HEK293T (cell line): ENCODE results near the gene TTC17.
A peak's percentile ranks its signal among the peaks of the same experiment; 100 is the strongest.

Experiments
- CTCF ChIA-PET: fragments of 350-600 bp; formaldehyde crosslinking; extraction: SDS; loops from one replicate; lab custom pipeline; 2021; ENCODE audit warnings: antibody characterized with exemption, inconsistent platforms; lab: Yijun Ruan, JAX
- POLR2A ChIA-PET: fragments of 350-600 bp; formaldehyde crosslinking; extraction: SDS; loops from one replicate; lab custom pipeline; 2020; ENCODE audit warnings: antibody characterized with exemption, inconsistent platforms; lab: Yijun Ruan, JAX
- DNase-seq: peaks from one replicate; pipeline ENCODE4 v3.0.0; 2012; ENCODE audit warnings: mixed read lengths; ENCODE audit errors: extremely low spot score
- ARNT ChIP-seq: fragments of 450-650 bp; IDR thresholded peaks from 2 replicates; pipeline ENCODE4 v1.6.1; 2017; ENCODE audit warnings: mild to moderate bottlenecking
- BHLHE40 ChIP-seq: fragments of 450-650 bp; IDR thresholded peaks from 2 replicates; pipeline ENCODE4 v1.6.1; 2016; ENCODE audit warnings: mild to moderate bottlenecking, moderate library complexity, borderline replicate concordance
- CTBP1 ChIP-seq: fragments of 450-650 bp; IDR thresholded peaks from 2 replicates; pipeline ENCODE4 v1.6.1; 2016; ENCODE audit warnings: borderline replicate concordance
- ELF4 ChIP-seq: fragments of 450-650 bp; IDR thresholded peaks from 2 replicates; pipeline ENCODE4 v1.6.1; 2017; ENCODE audit warnings: antibody characterized with exemption
- FOXA1 ChIP-seq: fragments of 450-650 bp; IDR thresholded peaks from 2 replicates; pipeline ENCODE4 v1.6.1; 2016; ENCODE audit warnings: mild to moderate bottlenecking
- FOXK2 ChIP-seq: fragments of 450-650 bp; IDR thresholded peaks from 2 replicates; pipeline ENCODE4 v1.6.1; 2016; ENCODE audit warnings: mild to moderate bottlenecking
- FOXM1 ChIP-seq: fragments of 450-650 bp; IDR thresholded peaks from 2 replicates; pipeline ENCODE4 v1.6.1; 2017; ENCODE audit warnings: mild to moderate bottlenecking, borderline replicate concordance
- HDGF ChIP-seq: fragments of 450-650 bp; IDR thresholded peaks from 2 replicates; pipeline ENCODE4 v1.6.1; 2017; ENCODE audit warnings: antibody characterized with exemption, borderline replicate concordance
- L3MBTL2 ChIP-seq: fragments of 450-650 bp; conservative IDR thresholded peaks from 2 replicates; pipeline ENCODE4 v1.6.1; 2016; ENCODE audit warnings: mild to moderate bottlenecking
- LEF1 ChIP-seq: fragments of 450-650 bp; IDR thresholded peaks from 2 replicates; pipeline ENCODE4 v1.6.1; 2017; ENCODE audit warnings: mild to moderate bottlenecking, borderline replicate concordance
- NFRKB ChIP-seq: fragments of 450-650 bp; IDR thresholded peaks from 2 replicates; pipeline ENCODE4 v1.6.1; 2016; ENCODE audit warnings: mild to moderate bottlenecking, moderate library complexity
- PKNOX1 ChIP-seq: fragments of 450-650 bp; IDR thresholded peaks from 2 replicates; pipeline ENCODE4 v1.6.1; 2016
- SP1 ChIP-seq: fragments of 450-650 bp; IDR thresholded peaks from 2 replicates; pipeline ENCODE4 v1.6.1; 2017
- SUZ12 ChIP-seq: fragments of 450-650 bp; IDR thresholded peaks from 2 replicates; pipeline ENCODE4 v1.6.1; 2016; ENCODE audit warnings: mild to moderate bottlenecking
- TARDBP ChIP-seq: fragments of 450-650 bp; IDR thresholded peaks from 2 replicates; pipeline ENCODE4 v1.6.1; 2016
- ZNF384 ChIP-seq: fragments of 450-650 bp; IDR thresholded peaks from 2 replicates; pipeline ENCODE4 v1.6.1; 2016

TTC17 gene

GRCh38 chr11:43515090-43515489 lies 156.4 kb downstream of the TTC17 start:
- POLR2A ChIA-PET, result no interaction called here
- TF ChIP-seq PKNOX1 (no peak), TARDBP (no peak), FOXA1 (no peak), FOXM1 (no peak), SUZ12 (no peak), BHLHE40 (no peak), SP1 (no peak), NFRKB (no peak), ZNF384 (no peak), FOXK2 (no peak), LEF1 (no peak), HDGF (no peak), CTBP1 (no peak), ARNT (no peak), L3MBTL2 (no peak), ELF4 (no peak)
- peak; percentile 37 for DNase-seq
- CTCF ChIA-PET, result interaction anchor here (0.6 to 1.1 kb wide), 2 partner anchors 33 to 52 kb away, joined by 4 read pairs; no protein-coding TSS in a partner anchor

GRCh38 chr11:43516316-43516850 lies 157.7 kb downstream of the TTC17 start:
- no peak for DNase-seq
- TF ChIP-seq CTBP1 (no peak), L3MBTL2 (no peak)
- CTCF ChIA-PET, result interaction anchor here (0.6 to 0.7 kb wide), 2 partner anchors 49 to 690 kb away, joined by 3 to 6 read pairs; no protein-coding TSS in a partner anchor
- POLR2A ChIA-PET, result no interaction called here

- CTCF ChIA-PET, result no interaction called here
- POLR2A ChIA-PET, result no interaction called here
- no peak for DNase-seq
- no peak for TF ChIP-seq SP1
- TF ChIP-seq L3MBTL2, result no peak
- TF ChIP-seq CTBP1, result no peak
- TF ChIP-seq SUZ12, result no peak
- TF ChIP-seq LEF1, result no peak
- TF ChIP-seq ZNF384, result no peak
- TF ChIP-seq HDGF, result no peak
- no peak for TF ChIP-seq FOXA1
- TF ChIP-seq ELF4, result no peak
- no peak for TF ChIP-seq TARDBP
- no peak for TF ChIP-seq FOXK2
- no peak for TF ChIP-seq BHLHE40
- no peak for TF ChIP-seq NFRKB
- TF ChIP-seq ARNT, result no peak
- TF ChIP-seq PKNOX1, result no peak
Measured at GRCh38 chr11:43517518-43517917, 158.8 kb downstream of the TTC17 start.

- no peak for TF ChIP-seq ELF4
- no peak for TF ChIP-seq TARDBP
- TF ChIP-seq NFRKB, result no peak
- no peak for TF ChIP-seq FOXA1
- no peak for TF ChIP-seq ZNF384
- no peak for TF ChIP-seq L3MBTL2
- no peak for TF ChIP-seq BHLHE40
- TF ChIP-seq FOXM1, result no peak
- no peak for TF ChIP-seq PKNOX1
- no peak for TF ChIP-seq CTBP1
- TF ChIP-seq SP1, result no peak
- no peak for TF ChIP-seq LEF1
- no peak for TF ChIP-seq ARNT
- ChIA-PET CTCF (no interaction called here), POLR2A (no interaction called here)
- no peak for DNase-seq
Measured at GRCh38 chr11:43518408-43519160, 159.9 kb downstream of the TTC17 start.

- CTCF ChIA-PET, result interaction anchor here (0.6 kb wide), 1 partner anchor 17 kb away, joined by 3 read pairs; no protein-coding TSS in a partner anchor
- POLR2A ChIA-PET, result no interaction called here
Measured at GRCh38 chr11:43521471-43521870, 162.8 kb downstream of the TTC17 start.

More at GRCh38 chr11:43521471-43521870, 162.8 kb downstream of the TTC17 start:
- no peak for DNase-seq
- TF ChIP-seq BHLHE40 (no peak), ARNT (no peak), L3MBTL2 (no peak), SUZ12 (no peak), CTBP1 (no peak), LEF1 (no peak), FOXM1 (no peak), ZNF384 (no peak), SP1 (no peak), NFRKB (no peak), FOXK2 (no peak), PKNOX1 (no peak), FOXA1 (no peak), HDGF (no peak), TARDBP (no peak), ELF4 (no peak)
